ENCODE measurements around the gene NEGR1. TPM values are rescaled to one million over a fixed set of nuclear protein-coding genes. Genes with fewer than 3 reads are reported as not detected.
"Not testable (repeated sequence)": the region's sequence is repeated elsewhere in the genome, so short reads cannot be mapped to it uniquely, and the experiment has no call there.

Gene NEGR1
- total RNA-seq, 1 donor from 2014 or later, result 2.4 TPM

DNA sequence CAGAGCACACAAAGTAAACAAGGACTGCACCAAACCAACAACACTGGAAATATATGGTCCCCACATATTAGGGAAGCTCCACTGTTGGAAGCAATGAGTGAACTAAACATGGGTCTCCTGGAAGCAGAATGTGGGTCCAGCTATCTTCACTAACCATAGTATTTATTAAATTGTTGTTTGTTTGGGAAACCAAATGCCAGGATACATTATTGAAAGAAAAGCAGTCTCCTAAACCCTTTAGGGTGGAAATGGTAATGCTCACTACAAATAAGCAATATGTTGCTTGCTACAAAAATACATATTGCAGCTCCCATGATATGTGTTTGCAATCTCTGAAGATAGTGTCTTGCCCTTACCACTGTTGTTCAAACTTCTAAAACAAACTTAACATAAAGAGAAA lies 2.2 kb downstream of the NEGR1 start:
- Mint-ChIP-seq H3K4me3 (no peak overlapping the region), H3K9me3 (no peaks in the 10 kb centered on the region)

DNA sequence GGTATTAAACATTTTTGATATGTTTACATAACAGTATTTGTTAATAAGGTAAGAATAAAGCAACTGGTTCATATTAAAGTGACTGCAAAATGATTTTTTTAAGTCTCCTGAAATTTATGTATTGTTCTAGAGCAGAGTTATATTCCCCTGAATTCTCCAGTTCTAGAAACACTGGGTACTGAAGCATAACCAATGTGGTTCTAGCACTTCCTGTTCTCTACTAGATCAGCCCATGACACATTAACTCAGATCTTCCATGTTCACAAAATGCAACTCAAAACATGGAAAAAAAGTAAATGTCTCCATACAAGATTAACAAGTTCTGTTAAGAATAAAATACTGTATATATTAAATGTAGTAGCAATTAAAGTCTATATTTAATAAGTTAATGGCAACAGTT lies 3.9 kb downstream of the NEGR1 start:
- no peaks in the 10 kb centered on the region for H3K36me3 Mint-ChIP-seq
- H3K27ac Mint-ChIP-seq, result no peak overlapping the region
- DNase-seq (ENCODE audit: low spot score in 2 of 2, unreplicated experiment in 2 of 2), result no peak
- H3K9me3 Mint-ChIP-seq, result no peaks in the 10 kb centered on the region
- H3K4me3 Mint-ChIP-seq, result no peak overlapping the region
- peaks cover 9% of the 10 kb centered on the region for H3K4me1 Mint-ChIP-seq
- peaks cover 52% of the 10 kb centered on the region for H3K27me3 Mint-ChIP-seq (ENCODE audit: low read depth)
- TF ChIP-seq, protein P1, sequence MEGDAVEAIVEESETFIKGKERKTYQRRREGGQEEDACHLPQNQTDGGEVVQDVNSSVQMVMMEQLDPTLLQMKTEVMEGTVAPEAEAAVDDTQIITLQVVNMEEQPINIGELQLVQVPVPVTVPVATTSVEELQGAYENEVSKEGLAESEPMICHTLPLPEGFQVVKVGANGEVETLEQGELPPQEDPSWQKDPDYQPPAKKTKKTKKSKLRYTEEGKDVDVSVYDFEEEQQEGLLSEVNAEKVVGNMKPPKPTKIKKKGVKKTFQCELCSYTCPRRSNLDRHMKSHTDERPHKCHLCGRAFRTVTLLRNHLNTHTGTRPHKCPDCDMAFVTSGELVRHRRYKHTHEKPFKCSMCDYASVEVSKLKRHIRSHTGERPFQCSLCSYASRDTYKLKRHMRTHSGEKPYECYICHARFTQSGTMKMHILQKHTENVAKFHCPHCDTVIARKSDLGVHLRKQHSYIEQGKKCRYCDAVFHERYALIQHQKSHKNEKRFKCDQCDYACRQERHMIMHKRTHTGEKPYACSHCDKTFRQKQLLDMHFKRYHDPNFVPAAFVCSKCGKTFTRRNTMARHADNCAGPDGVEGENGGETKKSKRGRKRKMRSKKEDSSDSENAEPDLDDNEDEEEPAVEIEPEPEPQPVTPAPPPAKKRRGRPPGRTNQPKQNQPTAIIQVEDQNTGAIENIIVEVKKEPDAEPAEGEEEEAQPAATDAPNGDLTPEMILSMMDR (IDR thresholded peaks at IDR 0.05; ENCODE audit: unreplicated experiment), result no peak

More for the DNA sequence above, 2.2 kb downstream of the NEGR1 start:
- Mint-ChIP-seq H3K27me3 (ENCODE audit: low read depth) (peaks cover 52% of the 10 kb centered on the region), H3K4me1 (peaks cover 9% of the 10 kb centered on the region), H3K36me3 (no peaks in the 10 kb centered on the region), H3K27ac (no peak overlapping the region)
- DNase-seq (ENCODE audit: low spot score in 2 of 2, unreplicated experiment in 2 of 2), result no peak
- TF ChIP-seq, protein P1 (IDR thresholded peaks at IDR 0.05; ENCODE audit: unreplicated experiment), result no peak

DNA sequence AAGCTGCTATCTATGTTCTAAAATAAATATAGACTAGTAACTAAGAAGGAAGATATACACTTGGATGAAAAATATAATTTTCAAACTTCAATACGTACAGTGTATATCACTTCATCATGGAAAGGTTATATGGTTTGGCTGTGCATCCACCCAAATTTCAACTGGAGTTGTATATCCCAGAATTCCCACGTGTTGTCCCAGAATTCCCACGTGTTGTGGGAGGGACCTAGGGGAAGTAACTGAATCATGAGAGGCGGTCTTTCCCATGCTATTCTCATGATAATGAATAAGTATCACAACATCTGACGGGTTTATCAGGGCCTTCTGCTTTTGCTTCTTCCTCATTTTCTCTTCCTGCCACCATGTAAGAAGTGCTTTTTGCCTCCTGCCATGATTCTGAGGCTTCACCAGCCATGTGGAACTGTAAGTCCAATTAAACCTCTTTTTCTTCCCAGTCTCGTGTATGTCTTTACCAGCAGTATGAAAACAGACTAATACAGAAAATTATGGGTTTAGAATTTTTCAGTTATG lies 10.7 kb downstream of the NEGR1 start:
- TF ChIP-seq, protein P1 (IDR thresholded peaks at IDR 0.05; ENCODE audit: unreplicated experiment), result no peak
- no peak for DNase-seq (ENCODE audit: low spot score in 2 of 2, unreplicated experiment in 2 of 2)
- no peaks in the 10 kb centered on the region for H3K4me1 Mint-ChIP-seq
- no peak overlapping the region for H3K4me3 Mint-ChIP-seq
- no peaks in the 10 kb centered on the region for H3K9me3 Mint-ChIP-seq
- peaks cover 12% of the 10 kb centered on the region for H3K27me3 Mint-ChIP-seq (ENCODE audit: low read depth)
- no peaks in the 10 kb centered on the region for H3K36me3 Mint-ChIP-seq
- H3K27ac Mint-ChIP-seq, result no peak overlapping the region

DNA sequence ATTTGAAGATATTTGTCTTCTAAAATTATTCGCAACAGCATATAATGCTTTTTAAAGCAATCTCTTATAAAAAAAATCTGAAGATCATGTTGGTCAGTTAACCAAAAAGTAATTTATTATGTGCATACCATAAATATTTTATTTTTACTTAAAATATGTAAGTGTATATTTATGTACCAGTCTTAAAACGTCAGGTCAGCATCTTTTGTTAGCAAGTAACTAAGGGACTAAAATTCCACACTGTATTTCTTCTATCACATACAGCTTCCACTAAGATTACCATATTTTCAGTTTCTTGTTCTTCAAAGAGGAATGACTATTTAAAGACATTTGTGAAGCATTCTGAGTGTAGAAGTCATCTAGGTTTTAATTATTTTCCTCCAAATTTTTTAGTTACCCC lies 19.6 kb downstream of the NEGR1 start:
- H3K4me3 Mint-ChIP-seq, result no peak overlapping the region
- H3K4me1 Mint-ChIP-seq, result no peaks in the 10 kb centered on the region
- H3K27ac Mint-ChIP-seq, result no peak overlapping the region
- no peaks in the 10 kb centered on the region for H3K36me3 Mint-ChIP-seq
- DNase-seq (ENCODE audit: low spot score in 2 of 2, unreplicated experiment in 2 of 2), result no peak
- peaks cover 3% of the 10 kb centered on the region for H3K27me3 Mint-ChIP-seq (ENCODE audit: low read depth)
- TF ChIP-seq, protein P1 (IDR thresholded peaks at IDR 0.05; ENCODE audit: unreplicated experiment), result no peak
- no peaks in the 10 kb centered on the region for H3K9me3 Mint-ChIP-seq

DNA sequence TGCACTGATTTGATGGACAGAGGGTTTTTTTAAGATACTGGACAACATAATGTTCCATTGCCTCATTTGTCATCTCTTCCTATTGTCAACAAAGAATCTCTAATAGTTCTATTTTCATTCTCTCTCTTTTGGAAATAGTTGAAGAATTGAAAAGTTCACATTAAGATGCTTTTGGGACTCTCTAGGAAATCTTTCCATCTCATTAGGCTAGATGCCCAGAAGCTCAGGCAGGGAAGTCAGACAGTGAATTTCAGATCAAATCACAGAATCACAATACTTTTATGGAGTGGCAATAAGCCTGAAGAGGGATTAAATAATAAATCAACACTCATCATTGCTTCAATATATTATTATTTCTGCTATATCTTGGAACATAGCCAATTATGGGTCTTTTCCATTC lies 29.2 kb downstream of the NEGR1 start:
- Mint-ChIP-seq H3K27ac (no peak overlapping the region), H3K36me3 (no peaks in the 10 kb centered on the region), H3K4me1 (no peaks in the 10 kb centered on the region), H3K9me3 (no peaks in the 10 kb centered on the region), H3K27me3 (ENCODE audit: low read depth) (peaks cover 6% of the 10 kb centered on the region), H3K4me3 (no peak overlapping the region)
- no peak for DNase-seq (ENCODE audit: low spot score in 2 of 2, unreplicated experiment in 2 of 2)
- TF ChIP-seq, protein P1 (IDR thresholded peaks at IDR 0.05; ENCODE audit: unreplicated experiment), result no peak

DNA sequence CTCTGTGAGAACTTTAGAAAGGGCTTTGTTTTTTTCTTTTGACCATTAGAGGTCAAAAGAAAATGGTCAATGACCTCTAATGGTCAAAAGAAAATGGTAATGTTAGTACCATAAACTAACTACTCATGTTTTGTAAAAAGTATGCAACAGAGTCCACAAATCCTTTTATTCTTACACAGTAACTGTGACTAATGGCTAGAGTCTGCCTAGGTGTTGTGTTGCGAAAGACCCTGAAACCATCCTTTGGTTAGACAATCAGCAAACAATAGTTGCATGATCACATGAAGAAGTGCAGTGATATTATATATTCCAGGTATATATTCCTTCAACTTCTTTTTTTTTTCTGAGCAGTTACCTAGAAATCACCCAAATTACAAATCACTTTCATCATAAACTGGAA lies 40.9 kb downstream of the NEGR1 start:
- no peaks in the 10 kb centered on the region for H3K36me3 Mint-ChIP-seq
- TF ChIP-seq, protein P1 (IDR thresholded peaks at IDR 0.05; ENCODE audit: unreplicated experiment), result no peak
- no peak overlapping the region for H3K4me3 Mint-ChIP-seq

DNA sequence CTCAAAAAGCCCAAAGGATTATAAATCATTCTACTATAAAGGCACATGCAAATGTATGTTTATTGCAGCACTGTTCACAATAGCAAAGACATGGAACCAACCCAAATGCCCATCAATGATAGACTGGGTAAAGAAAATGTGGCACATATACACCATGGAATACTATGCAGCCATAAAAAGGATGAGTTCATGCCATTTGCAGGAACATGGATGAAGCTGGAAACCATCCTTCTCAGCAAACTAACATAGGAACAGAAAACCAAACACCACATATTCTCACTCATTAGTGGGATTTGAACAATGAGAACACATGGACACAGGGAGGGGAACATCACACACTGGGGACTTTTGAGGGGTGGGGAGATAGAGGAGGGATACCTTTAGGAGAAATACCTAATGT lies 46.4 kb downstream of the NEGR1 start:
- not testable (repeated sequence) for H3K27ac Mint-ChIP-seq; H3K4me3 Mint-ChIP-seq; H3K9me3 Mint-ChIP-seq; H3K27me3 Mint-ChIP-seq (ENCODE audit: low read depth); H3K4me1 Mint-ChIP-seq; DNase-seq (ENCODE audit: low spot score in 2 of 2, unreplicated experiment in 2 of 2); H3K36me3 Mint-ChIP-seq

More for the DNA sequence above, 40.9 kb downstream of the NEGR1 start:
- no peaks in the 10 kb centered on the region for H3K4me1 Mint-ChIP-seq
- DNase-seq (ENCODE audit: low spot score in 2 of 2, unreplicated experiment in 2 of 2), result no peak
- no peaks in the 10 kb centered on the region for H3K27me3 Mint-ChIP-seq (ENCODE audit: low read depth)
- no peak overlapping the region for H3K27ac Mint-ChIP-seq
- H3K9me3 Mint-ChIP-seq, result no peaks in the 10 kb centered on the region
